Kidney (tissue), 14 donors: ENCODE results near the gene AUP1. TPM values are rescaled to one million over a fixed set of nuclear protein-coding genes. Genes with fewer than 3 reads are reported as not detected.

Experiments used
- DNase-seq, 5 donors: peaks; one replicate each; pipeline ENCODE4 v3.0.0-alpha.2; 2013 to 2020
- FAIRE-seq: peaks from 2 replicates; lab custom pipeline; 2012; peaks lifted over from hg19 to GRCh38; lab: Jason Lieb, UNC
- H3K27ac ChIP-seq, 2 donors: one replicate each; pipeline ENCODE4 v1.7.0; 2013; ENCODE audit warnings: low read depth in 2 of 2, low read length in 2 of 2, inconsistent platforms in 1 of 2
- H3K27me3 ChIP-seq: one replicate; pipeline ENCODE4 v1.7.1; 2013; ENCODE audit warnings: low read length, inconsistent platforms; ENCODE audit not compliant: control insufficient read depth, insufficient read depth
- H3K36me3 ChIP-seq, 3 donors: one replicate each; pipeline versions ENCODE4 v1.7.0 to v1.7.1; 2013; ENCODE audit warnings: low read length in 3 of 3, control low read depth in 1 of 3, inconsistent platforms in 1 of 3; ENCODE audit not compliant: insufficient read depth in 3 of 3, control insufficient read depth in 2 of 3
- H3K4me1 ChIP-seq, 3 donors: one replicate each; pipeline versions ENCODE4 v1.7.0 to v1.7.1; 2013; ENCODE audit warnings: low read length in 3 of 3, inconsistent platforms in 1 of 3, low read depth in 1 of 3; ENCODE audit not compliant: control insufficient read depth in 2 of 3, insufficient read depth in 2 of 3
- H3K4me3 ChIP-seq, 3 donors: one replicate each; pipeline versions ENCODE4 v1.7.0 to v1.8.1; 2013; ENCODE audit warnings: low read length in 3 of 3, control low read depth in 1 of 3, inconsistent platforms in 1 of 3
- H3K9ac ChIP-seq, 3 donors: one replicate each; pipeline versions ENCODE4 v1.7.0 to v1.7.1; 2013; ENCODE audit warnings: low read length in 3 of 3, control low read depth in 1 of 3, inconsistent platforms in 1 of 3
- H3K9me3 ChIP-seq, 3 donors: one replicate each; pipeline versions ENCODE4 v1.7.0 to v1.7.1; 2013; ENCODE audit warnings: low read length in 3 of 3, control low read depth in 1 of 3, inconsistent platforms in 1 of 3; ENCODE audit not compliant: control insufficient read depth in 2 of 3, insufficient read depth in 1 of 3
- intact Hi-C: fragments of 100-400 bp; cut with DNase I; formaldehyde crosslinking; loops from one replicate; pipeline ENCODE4 v1.11.1; 2022
- polyA plus RNA-seq: library from polyadenylated mRNA; stranded (reverse); fragments of 350-450 nt; fragmentation: Illumina TruSeq; extraction: RNeasy Lipid Tissue Mini Kit (QIAGEN cat#74804); gene quantifications from one replicate; pipeline ENCODE4 v1.2.3, GENCODE V29; 2014; ENCODE audit warnings: low read depth, low replicate concordance; ENCODE audit not compliant: insufficient read depth
- total RNA-seq: library from RNA; stranded (reverse); fragmentation: NEBNext Ultra II Directional; extraction: Animal tissue kit (Norgen Biotek cat#: 25700); gene quantifications from one replicate; pipeline ENCODE4 v1.2.1, GENCODE V29; 2021
- TF ChIP-seq, protein P1 (sequence below): IDR thresholded peaks from 3 replicates; pipeline ENCODE4 v1.5.1; 2012; ENCODE audit warnings: mild to moderate bottlenecking, moderate library complexity, borderline replicate concordance; ENCODE audit not compliant: insufficient read depth; ENCODE audit errors: extremely low read depth
- donor health status: control.
- donor health status: control.
- donor health status: control.
- donor health status: control.
- donor health status: control.
- donor health status: DM: yes; HTN: yes; CAD: no.
- donor health status: Normal renal cell carcinoma (clear cell type).

The AUP1 gene
- total and polyA plus RNA-seq, 2 donors from 2014 or later: 91.0 to 130 TPM

DNA sequence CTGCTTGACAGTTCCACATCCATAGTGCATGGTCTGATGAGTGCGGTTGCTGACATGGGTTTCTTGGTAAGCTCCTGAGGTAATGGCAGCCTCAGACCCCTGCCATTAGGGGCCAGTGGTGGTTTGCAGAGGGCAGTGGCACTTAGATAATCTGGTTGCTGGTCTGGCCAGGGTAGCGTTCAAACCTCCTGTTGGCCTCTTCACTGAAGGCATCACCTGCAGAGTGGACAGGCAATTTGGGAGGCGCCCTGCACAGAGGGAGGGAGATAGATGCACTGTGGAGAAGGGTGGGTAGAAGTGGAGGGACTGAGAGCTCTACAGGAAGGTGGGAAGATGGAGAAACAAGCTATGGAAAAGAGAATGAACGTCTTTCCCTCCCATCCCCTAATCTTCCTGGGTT lies 4.0 kb upstream of the AUP1 start:
- TF ChIP-seq, protein P1, sequence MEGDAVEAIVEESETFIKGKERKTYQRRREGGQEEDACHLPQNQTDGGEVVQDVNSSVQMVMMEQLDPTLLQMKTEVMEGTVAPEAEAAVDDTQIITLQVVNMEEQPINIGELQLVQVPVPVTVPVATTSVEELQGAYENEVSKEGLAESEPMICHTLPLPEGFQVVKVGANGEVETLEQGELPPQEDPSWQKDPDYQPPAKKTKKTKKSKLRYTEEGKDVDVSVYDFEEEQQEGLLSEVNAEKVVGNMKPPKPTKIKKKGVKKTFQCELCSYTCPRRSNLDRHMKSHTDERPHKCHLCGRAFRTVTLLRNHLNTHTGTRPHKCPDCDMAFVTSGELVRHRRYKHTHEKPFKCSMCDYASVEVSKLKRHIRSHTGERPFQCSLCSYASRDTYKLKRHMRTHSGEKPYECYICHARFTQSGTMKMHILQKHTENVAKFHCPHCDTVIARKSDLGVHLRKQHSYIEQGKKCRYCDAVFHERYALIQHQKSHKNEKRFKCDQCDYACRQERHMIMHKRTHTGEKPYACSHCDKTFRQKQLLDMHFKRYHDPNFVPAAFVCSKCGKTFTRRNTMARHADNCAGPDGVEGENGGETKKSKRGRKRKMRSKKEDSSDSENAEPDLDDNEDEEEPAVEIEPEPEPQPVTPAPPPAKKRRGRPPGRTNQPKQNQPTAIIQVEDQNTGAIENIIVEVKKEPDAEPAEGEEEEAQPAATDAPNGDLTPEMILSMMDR: no peak
- intact Hi-C loops: no loop called here
- H3K36me3 ChIP-seq: peaks cover 0 to 7% (median 4%) of the 10 kb centered on the region in 3 donors
- H3K9me3 ChIP-seq: no peaks in the 10 kb centered on the region
- H3K27me3 ChIP-seq: no peaks in the 10 kb centered on the region
- no peak overlapping the region for H3K4me3 ChIP-seq
- no peak overlapping the region for H3K27ac ChIP-seq
- no peak for FAIRE-seq
- no peak overlapping the region for H3K9ac ChIP-seq
- H3K4me1 ChIP-seq: peaks cover under 1 to 12% (median 7%) of the 10 kb centered on the region in 3 donors
- DNase-seq: peak in 1 of 5 donors; percentile 51

DNA sequence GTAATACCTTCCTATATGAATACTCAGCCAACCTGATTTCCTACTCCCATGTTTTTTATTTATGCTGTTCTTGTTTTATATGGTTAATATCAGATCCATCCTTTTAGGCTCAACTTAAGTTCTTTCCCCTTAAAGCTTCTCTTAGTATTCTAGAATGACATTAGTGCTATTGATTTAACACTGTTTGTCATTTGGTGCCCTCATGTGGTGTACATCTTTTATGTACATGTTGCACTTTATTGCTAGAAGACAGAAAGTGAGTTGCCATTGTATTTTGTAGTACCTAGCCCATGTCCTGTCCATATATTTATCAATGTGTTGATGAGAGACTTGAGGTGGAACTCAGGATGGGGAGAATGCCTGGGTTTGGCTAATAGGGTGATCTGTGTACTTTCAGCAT lies 2.7 kb upstream of the AUP1 start:
- FAIRE-seq: no peak
- peak in 1 of 5 donors; percentile 57 for DNase-seq
- H3K4me3 ChIP-seq: no peak overlapping the region
- peaks cover 0 to 19% (median 6%) of the 10 kb centered on the region in 3 donors for H3K36me3 ChIP-seq
- intact Hi-C loops: no loop called here
- no peaks in the 10 kb centered on the region for H3K9me3 ChIP-seq
- no peaks in the 10 kb centered on the region for H3K27me3 ChIP-seq
- H3K4me1 ChIP-seq: peaks cover 4 to 16% (median 7%) of the 10 kb centered on the region in 3 donors
- TF ChIP-seq, protein P1: peak; percentile 22
- H3K27ac ChIP-seq: no peak overlapping the region
- H3K9ac ChIP-seq: no peak overlapping the region

DNA sequence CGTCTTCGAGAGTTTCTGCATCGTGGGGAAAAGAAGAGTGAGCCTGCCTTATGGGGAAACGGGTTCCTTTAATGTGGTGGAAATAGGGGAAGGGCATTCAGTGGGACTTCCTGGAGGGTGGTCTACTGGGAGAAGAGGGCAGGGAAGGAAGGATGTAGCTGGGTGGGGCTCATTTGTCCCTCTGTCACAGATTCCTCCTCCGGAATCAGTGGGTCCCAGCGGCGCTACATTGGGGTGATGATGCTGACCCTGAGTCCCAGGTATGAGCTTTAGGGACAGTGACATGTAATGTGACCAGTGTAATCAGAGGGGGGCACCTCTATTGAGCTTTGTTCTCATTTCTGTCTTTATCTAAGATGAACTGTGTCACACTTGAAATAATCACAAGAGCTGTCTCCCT lies 2.2 kb upstream of the AUP1 start:
- Histone ChIP-seq H3K4me1 (peaks cover 4 to 16% (median 7%) of the 10 kb centered on the region in 3 donors), H3K36me3 (peaks cover 0 to 24% (median 11%) of the 10 kb centered on the region in 3 donors), H3K9ac (no peak overlapping the region), H3K9me3 (no peaks in the 10 kb centered on the region), H3K4me3 (no peak overlapping the region), H3K27ac (no peak overlapping the region), H3K27me3 (no peaks in the 10 kb centered on the region)
- FAIRE-seq (no peak), DNase-seq (no peak)
- TF ChIP-seq, protein P1: no peak
- intact Hi-C loops: no loop called here
